NCI-H1105 treated with DMSO at 0.1 percent for 48 hours (cell line): ENCODE measurements around the gene SLC35F2.
"Not testable (repeated sequence)": the region's sequence is repeated elsewhere in the genome, so short reads cannot be mapped to it uniquely, and the experiment has no call there.

Experiments
- DNase-seq: peaks from one replicate; lab custom pipeline; 2025; lab: John Stamatoyannopoulos, UW

The SLC35F2 gene, protein sequence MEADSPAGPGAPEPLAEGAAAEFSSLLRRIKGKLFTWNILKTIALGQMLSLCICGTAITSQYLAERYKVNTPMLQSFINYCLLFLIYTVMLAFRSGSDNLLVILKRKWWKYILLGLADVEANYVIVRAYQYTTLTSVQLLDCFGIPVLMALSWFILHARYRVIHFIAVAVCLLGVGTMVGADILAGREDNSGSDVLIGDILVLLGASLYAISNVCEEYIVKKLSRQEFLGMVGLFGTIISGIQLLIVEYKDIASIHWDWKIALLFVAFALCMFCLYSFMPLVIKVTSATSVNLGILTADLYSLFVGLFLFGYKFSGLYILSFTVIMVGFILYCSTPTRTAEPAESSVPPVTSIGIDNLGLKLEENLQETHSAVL

DNA sequence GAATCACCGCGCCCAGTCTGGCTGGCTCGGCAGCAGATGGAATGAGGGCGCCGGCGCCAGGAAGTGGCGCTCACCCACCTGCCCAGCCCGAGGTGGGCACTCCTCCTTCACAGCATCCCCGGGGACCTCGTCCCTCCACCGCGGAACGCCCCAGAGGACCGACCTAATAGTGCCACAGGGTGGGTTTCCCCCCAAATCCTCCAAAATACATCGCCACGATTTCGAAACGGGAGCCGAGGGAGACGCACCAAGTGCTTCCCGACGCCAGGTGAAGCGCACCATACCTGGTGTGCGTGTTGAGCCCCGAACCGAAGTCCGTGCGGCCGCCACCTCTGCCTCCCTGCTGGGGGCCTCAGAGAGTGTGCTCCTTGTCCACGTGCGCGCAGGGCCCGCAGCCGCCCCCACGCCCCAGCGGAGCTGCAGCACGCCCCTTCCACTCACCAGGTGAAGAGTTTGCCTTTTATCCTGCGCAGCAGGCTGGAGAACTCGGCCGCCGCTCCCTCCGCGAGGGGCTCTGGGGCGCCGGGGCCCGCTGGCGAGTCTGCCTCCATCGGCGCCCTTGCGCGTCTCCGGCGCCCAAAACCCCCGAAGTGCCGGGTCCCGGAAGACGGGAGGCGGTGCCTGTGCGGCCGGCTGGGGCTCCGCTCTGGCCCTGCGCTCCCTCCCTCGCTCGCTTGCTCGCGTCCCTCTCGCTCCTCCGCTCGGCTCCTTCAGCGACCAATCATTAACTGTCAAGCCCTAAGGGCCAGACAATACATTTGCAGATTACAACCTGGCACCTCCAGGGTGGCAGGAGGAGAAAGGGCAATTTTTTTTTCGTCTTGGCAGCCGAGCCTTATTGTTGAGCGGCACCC, at the start of gene SLC35F2:
Gene SLC35F2 (minus strand): TSS at position 571 of the 854 bp plus-strand sequence. CDS start 20 bp downstream, at position 551.
- DNase-seq, result peak; percentile 92

DNA sequence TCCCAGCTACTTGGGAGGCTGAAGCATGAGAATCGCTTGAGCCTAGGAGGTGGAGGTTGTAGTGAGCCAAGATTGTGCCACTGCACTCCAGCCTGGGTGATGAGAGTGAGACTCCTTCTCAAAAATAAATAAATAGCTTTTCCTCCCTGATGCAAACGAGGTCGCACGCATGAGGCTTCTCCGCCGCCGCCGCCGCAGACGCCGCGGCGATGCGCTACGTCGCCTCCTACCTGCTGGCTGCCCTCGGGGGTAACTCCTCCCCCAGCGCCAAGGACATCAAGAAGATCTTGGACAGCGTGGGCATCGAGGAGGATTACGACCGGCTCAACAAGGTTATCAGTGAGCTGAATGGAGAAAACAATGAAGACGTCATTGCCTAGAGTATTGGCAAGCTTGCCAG, 49.6 kb upstream of the SLC35F2 start:
- no peak for DNase-seq

DNA sequence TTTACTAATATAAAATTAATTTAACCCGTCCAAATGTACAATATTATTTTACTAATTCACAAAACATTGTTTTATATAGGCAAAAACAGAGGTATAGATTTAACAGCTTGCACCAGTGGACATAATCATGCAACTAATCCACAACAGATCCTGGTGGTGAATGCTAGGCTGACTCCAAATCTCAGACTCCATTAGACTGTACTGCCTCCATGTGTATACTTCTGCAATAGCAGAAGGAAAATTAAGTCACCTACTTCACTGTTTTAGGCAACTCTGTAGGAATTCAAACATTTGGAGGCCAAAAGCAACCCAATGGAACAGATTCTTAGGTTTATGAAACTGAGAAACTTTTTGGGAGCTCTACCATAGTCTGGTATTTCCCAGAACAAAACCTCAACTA, 39.7 kb upstream of the SLC35F2 start:
- no peak for DNase-seq

- DNase-seq, result peak; percentile 30
Observed at GRCh38 chr11:107882095-107882820, 23.7 kb upstream of the SLC35F2 start.

DNA sequence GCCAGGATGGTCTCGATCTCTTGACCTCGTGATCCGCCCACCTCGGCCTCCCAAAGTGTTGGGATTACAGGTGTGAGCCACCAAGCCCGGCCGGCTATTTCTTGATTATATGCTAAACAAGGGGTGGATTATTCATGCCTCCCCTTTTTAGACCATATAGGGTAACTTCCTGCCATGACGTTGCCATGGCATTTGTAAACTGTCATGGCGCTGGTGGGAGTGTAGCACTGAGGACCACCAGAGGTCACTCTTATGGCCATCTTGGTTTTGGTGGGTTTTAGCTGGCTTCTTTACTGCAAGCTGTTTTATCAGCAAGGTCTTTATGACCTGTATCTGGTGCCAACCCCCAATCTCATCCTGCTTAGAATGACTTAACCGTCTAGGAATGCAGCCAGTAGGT, 22.9 kb upstream of the SLC35F2 start:
- DNase-seq, result not testable (repeated sequence)

DNA sequence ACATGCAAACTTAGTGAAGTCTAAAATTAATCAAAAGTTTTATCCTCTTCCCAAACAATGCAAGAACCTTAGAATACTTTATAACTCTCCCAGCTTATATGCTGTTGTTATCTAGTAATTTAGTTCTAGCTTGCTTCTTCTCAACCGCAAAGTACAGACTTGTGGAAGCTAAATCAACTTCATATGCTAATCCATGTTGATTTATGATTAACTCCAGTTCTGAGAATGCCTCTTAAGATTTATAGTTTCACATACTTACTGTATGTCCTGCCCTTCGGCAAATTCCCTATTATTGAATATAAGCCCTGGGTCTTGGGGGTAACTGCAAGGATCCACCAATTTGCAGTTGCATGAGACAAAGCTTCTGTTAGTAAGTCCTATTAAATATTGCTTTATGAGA, 17.6 kb upstream of the SLC35F2 start:
- DNase-seq, result no peak

- DNase-seq, result no peak
Observed at GRCh38 chr11:107864591-107864990, 6.0 kb upstream of the SLC35F2 start.

DNA sequence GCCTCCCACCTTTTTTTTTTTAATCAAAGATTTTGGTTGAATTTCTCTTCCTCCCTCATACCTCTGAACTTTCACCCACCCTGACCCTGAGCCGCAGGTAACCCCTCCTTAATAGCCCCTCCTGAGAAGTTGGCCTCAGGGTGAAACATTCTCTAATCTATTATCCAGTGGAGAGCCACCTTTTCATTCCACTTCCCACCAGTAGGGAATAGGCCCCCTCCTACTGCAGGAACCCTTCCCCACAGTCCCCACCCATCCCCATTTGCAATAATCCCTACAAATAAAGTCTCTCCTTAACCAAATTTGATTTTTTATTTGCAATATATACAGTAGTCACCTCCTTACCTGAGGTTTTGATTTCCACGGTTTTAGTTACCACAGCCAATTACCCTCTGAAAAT, 2.1 kb upstream of the SLC35F2 start:
- no peak for DNase-seq

- DNase-seq, result not testable (repeated sequence)
Observed at GRCh38 chr11:107860240-107860620, 1.6 kb upstream of the SLC35F2 start.

- DNase-seq, result peak; percentile 65
Observed at GRCh38 chr11:107859459-107860239, 1.1 kb upstream of the SLC35F2 start.

DNA sequence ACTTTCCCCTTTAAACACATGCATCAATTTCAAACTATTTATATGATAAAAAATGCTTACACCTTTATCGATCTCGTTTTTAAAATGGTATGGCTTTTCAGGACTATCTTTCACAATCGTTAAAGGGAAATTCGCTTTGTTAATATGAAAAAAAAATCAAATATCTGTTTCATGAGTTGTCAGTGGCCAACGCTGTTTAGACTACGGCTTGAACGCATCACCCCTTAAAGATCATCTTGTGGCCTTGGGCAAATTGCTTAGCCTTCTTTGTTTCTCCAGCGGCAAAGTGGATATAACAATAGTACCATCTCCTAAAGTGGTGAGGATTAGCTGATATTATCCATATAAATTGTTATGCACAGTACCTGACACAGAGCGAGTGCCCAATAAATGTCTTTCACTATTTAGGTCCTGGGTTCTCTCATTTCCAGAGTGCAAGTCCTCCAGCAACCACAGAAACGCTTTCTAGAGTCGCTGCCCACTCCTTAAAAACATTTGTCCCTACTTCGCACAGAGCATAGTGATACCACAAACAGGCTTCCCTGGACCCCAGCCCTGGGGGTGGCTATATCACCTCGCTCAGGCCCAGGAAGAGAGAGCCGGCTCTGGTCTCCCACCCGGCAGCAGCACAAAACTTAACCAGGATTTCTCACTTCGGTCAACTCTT, 904 bp downstream of the SLC35F2 start:
- DNase-seq, result no peak

DNA sequence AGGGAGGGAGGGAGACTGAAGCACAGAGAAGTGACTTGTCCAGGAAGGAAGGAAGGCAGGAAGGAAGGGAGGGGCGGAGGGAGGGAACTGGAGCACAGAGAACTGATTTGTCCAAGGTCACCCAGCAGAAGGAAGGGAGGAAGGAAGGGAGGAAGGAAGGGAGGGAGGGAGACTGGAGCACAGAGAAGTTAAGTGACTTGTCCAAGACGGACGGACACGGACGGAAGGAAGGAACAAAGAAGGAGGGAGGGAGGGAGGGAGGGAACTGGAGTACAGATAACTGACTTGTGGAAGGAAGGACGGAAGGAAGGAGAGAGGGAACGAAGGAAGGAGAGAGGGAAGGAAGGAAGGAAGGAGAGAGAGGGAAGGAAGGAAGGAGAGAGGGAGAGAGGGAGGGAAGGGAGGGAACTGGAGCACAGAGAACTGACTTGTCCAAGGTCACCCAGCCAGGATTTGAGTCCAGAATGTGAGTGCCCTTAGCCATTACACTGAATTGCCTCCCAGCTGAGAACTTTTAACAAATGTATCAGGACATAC, 1.5 kb downstream of the SLC35F2 start:
- no peak for DNase-seq

GRCh38 chr11:107856180-107856980, 2.2 kb downstream of the SLC35F2 start:
- no peak for DNase-seq

- DNase-seq, result no peak
Observed at GRCh38 chr11:107853070-107853469, 5.5 kb downstream of the SLC35F2 start.

DNA sequence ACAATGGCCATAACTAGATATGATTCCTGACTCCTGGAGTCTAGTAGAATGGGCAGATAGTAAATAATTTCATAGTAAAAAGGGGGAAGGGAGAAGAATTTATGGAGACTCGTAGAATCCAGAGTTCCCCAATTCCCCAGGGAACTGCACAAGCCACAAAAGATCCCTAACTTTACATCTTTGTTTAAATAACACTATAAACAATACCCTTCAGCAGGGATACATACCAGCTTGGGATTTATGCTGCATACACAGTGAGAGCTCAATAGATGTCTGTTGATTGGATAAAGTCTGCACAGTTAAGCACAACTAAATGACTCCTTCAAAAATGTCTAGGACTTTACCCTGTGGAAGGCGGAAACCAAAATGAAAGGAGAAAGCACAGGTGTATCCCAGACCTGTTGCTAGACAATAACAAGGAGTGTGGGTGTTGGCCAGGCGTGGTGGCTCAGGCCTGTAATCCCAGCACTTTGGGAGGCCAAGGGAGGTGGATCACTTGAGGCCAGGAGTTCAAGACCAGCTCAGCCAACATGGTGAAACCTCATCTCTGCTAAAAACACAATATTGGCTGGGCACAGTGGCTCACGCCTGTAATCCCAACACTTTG, 6.8 kb downstream of the SLC35F2 start:
- no peak for DNase-seq

- no peak for DNase-seq
Observed at GRCh38 chr11:107849790-107850189, 8.8 kb downstream of the SLC35F2 start.

GRCh38 chr11:107848345-107848744, 10.2 kb downstream of the SLC35F2 start:
- no peak for DNase-seq

DNA sequence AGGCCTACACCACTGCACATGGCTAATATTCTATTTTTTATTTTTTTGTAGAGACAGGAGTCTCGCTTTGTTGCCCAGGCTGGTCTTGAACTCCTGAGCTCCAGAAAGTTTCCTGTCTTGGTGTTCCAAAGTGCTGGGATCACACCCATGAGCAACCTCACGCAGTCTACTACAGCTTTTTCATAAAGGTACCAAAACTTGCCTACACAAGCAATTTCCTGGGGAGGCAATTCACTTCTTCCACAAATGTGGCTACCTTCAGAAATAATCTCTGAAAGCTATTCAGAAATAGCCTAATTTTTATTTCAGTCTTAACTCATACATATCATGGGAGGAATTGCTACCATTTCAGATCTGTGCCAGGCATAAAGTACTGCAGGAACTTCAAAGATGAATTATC, 11.4 kb downstream of the SLC35F2 start:
- DNase-seq, result no peak

- DNase-seq, result no peak
Observed at GRCh38 chr11:107844041-107844440, 14.5 kb downstream of the SLC35F2 start.
